Erythroblast (primary cell): ENCODE data around the gene CHST10.
"Not testable (repeated sequence)": the region's sequence is repeated elsewhere in the genome, so short reads cannot be mapped to it uniquely, and the experiment has no call there.

Experiments used
- DNase-seq, 2 experiments: peaks; one replicate each; lab custom pipeline; 2025; lab: John Stamatoyannopoulos, UW
- GATA1 ChIP-seq: IDR thresholded peaks from 2 replicates; pipeline ENCODE4 v1.6.1; 2011; ENCODE audit warnings: low read depth, mild to moderate bottlenecking, control low read depth, low read length, moderate library complexity
- POLR2A ChIP-seq: IDR thresholded peaks from 2 replicates; pipeline ENCODE4 v1.6.1; 2011; ENCODE audit warnings: mild to moderate bottlenecking, low read length

Gene CHST10

DNA sequence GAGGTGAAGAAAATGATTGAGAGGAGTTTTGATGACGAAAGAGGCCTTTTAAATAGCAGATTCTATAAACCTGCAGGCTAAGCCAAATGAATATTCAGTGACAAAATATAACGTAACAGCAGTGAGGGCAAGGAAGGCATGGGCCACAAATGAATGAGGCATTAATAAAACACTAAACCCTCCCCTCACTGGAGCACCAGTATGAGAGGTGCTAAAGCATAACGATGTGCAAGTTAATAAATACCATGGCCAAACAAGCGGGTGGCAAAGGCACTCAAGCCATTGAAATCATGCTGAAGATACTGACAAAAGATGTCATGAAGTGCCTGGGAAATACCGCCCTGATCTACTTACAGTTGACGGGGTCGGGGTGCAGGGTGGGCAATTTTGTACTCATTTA lies 64.9 kb downstream of the CHST10 start:
- TF ChIP-seq POLR2A (no peak), GATA1 (no peak)
- no peak for DNase-seq

DNA sequence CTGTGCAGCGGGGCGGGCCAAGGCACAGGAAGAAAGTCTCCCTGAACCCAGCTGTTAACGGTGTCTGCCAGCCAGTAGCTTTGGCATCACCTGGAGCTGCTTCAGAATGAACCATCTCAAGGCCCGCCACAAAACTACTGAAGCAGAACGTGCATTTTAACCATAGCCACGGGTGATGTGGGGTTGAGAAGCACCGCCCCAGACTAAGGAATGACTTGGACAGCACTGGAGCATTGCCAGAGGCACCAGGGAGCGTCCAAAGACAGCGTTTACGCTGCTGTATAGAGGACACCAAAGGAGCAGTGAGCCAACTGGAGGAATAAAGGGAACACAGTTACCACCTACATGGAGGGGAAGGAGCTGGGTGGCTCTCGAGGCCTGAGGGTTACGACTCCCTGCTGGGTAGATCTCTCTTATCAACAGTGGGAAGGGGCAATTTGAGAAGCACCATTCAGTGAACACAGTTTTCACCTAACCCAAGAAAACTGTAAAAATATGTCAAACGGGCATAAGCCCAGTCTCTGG lies 66.7 kb downstream of the CHST10 start:
- no peak for TF ChIP-seq GATA1
- TF ChIP-seq POLR2A, result no peak
- no peak for DNase-seq

DNA sequence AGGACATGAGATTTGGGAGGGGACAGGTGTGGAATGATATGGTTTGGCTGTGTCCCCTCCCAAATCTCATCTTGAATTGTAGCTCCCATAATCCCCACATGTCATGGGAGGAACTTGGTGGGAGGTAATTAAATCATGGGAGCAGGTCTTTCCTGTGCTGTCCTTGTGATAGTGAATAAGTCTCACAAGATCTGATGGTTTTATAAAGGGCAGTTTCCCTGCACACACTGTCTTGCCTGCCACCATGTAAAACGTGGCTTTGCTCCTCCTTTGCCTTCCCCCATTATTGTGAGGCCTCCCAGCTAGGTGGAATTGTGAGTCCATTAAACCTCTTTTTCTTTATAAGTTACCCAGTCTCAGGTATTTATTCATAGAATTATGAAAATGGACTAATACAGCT lies 72.3 kb downstream of the CHST10 start:
- not testable (repeated sequence) for DNase-seq

GRCh38 chr2:100344433-100344832 lies 73.0 kb downstream of the CHST10 start:
- DNase-seq, result no peak
- TF ChIP-seq POLR2A (no peak), GATA1 (no peak)

- not testable (repeated sequence) for DNase-seq
These were observed 75.0 kb downstream of the CHST10 start for GRCh38 chr2:100342466-100342865.
